Thyroid gland (tissue), 4 donors: Measurements from ENCODE around the gene PLCD3.

ENCODE experiments used
- CTCF ChIP-seq, 6 experiments: fragments of 200-600 bp in 3 of 6; fragments of 450-650 bp in 3 of 6; sonication (generic) in 3 of 6; IDR thresholded peaks; one replicate each; pipeline ENCODE4 v1.5.1; 2016 to 2019; ENCODE audit warnings: antibody characterized with exemption in 6 of 6, mild to moderate bottlenecking in 2 of 6, inconsistent platforms in 1 of 6, moderate library complexity in 1 of 6
- POLR2A ChIP-seq, 2 donors: fragments of 450-650 bp; IDR thresholded peaks; one replicate each; pipeline ENCODE4 v1.6.1; 2017; ENCODE audit warnings: antibody characterized with exemption in 2 of 2, mild to moderate bottlenecking in 2 of 2, moderate library complexity in 1 of 2

- TF ChIP-seq CTCF (IDR thresholded peaks at IDR 0.05) = no peak
- no peak for TF ChIP-seq POLR2A (IDR thresholded peaks at IDR 0.05)
Measured at GRCh38 chr17:45081047-45081703, 51.1 kb downstream of the PLCD3 start.
